SKM-1 (cell line): ENCODE data around the gene IGSF8.
"Not testable (repeated sequence)": the region's sequence is repeated elsewhere in the genome, so short reads cannot be mapped to it uniquely, and the experiment has no call there.

Source experiments
- DNase-seq: peaks from one replicate; lab custom pipeline; 2025; ENCODE audit not compliant: unreplicated experiment; lab: John Stamatoyannopoulos, UW

IGSF8 gene

DNA sequence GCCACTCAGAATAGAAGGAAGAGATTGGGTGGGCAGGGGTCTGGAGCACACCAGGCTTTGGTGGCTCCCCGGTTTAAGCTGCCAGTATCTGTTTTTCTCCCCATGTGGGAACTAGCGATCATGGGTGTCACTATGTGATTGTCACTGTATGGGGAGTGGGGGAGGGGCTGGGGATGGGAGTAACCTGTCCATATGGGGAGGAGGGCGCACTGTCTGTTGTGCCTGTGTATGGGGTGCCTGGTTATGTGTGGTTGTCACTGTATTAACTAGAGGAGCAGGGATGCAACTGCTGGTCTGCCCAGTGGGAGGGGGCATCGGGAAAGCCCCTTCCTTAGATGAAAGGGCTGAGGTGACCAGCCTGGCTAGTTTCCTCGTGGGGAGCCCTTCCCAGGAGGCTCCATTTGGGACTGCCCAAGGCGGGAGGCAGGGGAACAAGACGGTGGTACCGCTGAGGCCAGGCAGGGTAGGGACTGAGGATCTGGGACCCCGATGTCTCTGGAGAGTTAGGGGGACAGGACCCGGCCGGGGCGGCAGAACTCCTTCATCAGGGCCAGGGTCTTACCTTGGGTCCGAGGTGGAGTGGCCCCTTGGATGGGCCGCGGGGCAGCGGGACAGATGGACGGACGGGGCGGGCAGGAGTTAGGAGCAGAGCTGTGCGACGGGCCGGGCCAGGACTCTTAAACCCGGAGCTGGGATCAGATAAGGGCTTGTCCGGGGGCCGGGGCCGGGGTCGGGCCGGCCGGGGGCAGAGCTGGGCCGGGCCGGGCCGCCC lies 28.8 kb downstream of the IGSF8 start, which contains the start of gene KCNJ10:
Gene KCNJ10 (minus strand): TSS at position 701 of the 772 bp plus-strand sequence. CDS start 27,628 bp downstream, outside the sequence.
- no peak for DNase-seq

DNA sequence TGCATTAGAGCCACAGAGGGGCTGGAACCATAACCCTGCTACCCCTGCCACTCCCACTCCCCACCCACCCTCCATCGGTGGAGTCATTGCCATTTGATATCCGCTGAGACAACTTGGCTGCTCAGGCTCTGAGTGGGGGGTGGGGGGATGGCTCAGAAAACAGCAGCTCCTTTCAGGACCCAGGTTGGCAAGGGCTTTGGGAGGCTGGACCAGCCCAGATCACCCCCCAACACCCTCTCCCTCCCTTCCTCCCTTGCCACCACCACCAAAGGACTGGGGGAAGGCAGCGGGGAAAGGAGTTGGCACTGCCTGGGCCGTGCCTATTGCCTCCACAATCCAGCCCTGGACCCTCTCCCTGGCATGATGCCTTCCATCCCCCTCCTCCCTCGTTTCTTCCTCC lies 30.2 kb downstream of the IGSF8 start:
- DNase-seq: no peak

DNA sequence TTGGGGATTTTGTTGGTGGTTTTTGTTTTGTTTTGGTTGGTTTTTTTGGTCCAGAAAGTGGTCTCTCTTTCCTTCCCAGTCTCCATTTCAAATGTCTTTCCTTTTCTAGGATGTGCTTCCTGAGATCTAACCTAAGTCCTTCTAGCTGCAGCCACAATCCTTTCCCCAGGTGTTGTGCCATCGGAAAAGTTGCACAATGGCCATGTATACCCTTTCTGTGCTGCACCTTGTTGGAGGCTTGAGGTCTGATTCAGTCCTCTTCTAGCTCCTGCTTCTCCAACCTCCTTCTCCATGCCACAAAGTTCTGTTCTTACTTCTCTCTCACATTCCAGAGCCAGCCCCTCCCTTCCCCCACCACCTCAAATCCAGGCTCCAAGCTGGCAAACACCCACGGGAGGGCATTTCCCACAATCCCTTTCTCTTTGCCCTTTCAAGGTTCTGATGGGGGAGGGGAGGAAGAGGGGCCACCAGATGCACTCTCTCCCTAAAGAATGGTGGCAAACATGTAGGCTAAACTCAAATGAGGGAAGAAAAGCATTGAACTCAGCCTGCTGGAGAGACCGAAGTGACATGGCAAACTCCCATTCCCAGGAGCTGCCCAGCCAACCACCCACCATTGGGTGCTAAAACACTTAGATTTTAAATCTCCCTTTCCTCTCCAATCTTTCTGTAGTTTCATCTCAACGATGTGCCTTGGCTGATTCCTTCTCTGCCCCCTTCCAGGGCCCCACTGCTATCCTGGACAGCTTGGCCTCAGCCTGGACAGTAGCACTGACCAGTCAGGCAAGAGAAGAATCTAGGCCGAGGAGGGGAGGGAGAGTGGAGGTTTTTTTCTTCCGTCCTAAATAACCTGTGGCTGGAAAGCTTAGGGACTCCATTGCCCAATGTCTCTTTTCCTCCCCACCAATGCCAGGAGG lies 31.3 kb downstream of the IGSF8 start:
- DNase-seq: no peak

DNA sequence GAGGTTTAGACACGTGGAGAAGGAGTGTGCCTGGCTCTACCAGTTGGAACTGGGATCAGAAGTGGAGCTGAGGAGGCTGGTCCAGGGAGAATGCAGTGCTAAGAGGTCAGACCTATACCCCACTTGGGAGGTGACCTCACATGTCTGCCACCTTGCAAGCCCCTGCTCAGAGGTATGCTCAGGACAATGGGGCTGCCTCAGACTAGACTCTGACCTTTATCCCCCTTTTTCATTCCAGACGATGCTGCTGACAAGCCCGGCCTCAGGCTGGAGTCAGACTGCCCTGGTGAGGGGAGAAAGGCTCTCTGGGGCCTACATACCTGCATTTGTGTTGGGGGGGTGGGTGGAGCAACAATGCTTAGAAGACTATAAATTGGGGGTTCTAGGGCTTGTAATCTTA lies 33.7 kb downstream of the IGSF8 start:
- DNase-seq: no peak

DNA sequence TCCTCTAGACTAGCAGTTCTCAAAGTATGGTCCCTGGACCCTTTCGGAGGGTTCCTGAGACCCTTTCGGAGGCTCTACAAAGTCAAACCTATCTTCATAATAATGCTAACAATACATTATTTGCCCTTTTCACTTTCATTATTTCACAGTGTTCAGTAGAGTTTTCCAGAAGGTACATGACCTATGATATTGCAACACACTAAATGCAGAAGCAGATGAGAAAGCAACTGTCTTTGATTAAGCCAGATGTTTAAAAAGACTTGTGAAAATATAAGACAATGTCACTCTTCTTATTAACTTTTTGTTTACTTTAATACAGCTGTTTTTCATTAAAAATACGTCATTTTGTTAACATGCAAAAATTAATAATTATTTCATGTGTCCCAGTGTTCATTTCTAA lies 34.3 kb downstream of the IGSF8 start:
- DNase-seq: no peak

DNA sequence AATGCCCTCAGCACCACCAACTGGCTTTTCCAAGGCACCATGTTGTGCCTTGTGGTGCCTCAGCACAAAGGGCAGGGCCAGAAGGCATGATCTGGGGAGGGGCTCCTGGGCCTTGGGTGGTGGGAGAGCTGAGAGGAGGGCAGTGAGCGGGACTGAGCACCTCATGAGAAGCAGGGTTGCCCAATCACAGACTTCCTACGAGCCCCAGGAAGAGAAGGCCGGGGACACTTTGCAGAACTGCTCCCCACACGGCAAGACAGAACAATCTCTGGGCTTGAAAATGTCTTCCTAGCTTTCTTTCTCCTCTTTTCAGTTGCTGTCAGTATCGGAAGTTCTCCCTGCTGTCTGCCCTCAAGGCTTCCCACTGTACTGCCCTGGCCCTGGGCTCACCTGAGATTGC lies 35.2 kb downstream of the IGSF8 start:
- DNase-seq: no peak

DNA sequence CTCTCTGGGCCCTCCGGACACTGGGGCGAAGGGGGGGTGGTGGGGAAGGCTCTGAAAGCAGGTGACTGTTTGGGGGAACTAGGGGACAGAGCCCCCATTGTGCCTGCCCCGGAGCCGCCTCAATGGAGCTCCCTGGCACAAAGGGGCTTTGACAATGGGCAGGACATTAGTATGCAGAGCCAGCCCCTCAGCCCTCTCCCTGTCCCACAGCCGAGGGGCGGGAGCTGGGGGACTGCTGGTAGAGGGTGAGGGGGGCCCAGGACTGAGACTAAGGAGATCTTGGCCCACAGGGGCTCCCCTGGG lies 36.2 kb downstream of the IGSF8 start:
- no peak for DNase-seq

DNA sequence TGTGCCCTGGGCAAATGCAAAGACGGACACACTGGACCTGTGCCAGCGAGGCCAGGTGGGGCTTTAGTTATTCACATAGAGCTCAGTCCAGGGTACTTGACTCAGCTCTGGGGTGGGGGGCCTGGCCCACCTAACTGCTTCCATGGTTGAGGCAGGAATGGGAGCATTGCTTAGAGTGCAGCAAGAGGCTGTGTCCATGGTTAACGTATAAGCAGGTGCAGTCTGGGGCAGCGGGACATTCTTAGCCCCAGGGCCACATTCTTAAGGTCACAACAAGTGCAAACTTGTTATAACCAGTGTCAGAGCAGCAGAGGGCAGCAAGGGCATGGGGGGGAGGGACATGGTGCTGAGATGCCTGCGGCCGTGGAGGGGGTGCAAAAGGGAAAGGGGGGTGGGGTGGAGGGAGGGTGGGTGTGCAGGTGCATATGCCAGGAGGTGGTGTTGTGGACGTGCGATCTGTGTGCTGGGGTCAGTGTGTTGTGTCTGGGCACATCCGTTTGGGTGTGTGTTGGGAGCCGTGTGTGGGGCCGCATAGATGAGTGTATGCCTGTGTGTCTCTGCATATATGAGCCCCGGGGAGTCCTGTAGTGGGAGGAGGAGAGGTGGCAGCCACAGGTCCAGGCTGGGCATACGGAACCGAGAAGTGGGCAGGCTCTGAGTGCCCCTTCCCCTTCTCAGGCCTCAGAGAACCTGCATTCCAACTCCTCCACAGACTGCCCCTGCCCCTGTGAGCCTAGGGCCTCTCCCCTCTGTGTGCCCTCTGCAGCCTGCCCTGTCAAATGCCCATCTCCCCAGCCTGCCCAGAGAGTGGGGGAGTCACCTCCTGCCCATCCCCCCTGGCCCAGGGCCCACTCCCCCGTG lies 36.8 kb downstream of the IGSF8 start:
- no peak for DNase-seq

DNA sequence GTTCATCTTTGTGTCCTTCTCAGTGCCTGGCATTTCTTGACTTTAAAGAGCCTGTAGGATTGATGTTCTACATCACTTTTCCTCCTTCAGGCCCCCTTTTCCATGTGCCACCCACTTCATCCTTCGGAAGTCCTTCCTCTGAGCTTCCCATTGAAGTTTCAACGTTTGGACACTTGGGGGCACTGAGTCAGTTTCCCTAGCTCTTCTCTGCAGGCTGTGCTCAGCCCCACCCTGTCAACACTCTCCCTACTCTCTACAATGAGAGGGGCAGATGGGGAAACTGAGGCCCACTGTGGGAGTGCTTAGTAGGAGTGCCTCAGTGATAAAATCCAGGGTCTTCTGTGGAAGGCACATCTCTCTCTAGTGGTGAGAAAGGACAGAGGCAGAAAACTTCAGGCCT lies 40.3 kb downstream of the IGSF8 start:
- no peak for DNase-seq

DNA sequence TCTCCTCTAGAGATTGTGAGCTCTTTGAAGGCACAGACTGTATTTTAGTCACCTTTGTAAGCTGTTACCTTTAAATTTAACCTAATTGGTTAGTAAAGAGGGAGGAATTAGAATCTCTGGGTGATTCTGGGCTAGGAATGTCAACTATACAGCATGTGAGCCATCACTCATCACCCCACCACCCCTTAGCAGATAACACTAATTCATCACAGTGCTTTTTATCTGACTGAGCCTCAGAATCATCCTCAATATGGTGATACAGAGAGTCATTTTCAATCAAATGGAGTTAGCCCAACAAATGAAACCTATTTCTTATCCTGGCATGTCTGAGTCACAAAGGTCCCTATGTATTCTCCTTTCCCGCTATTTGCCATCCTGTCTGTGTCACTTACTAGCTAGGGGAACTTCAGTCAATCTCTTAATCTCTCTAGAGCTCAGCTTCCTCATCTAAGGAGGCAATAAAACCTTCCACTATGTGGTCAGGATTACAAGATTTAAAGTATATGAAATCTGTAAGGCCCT lies 41.7 kb downstream of the IGSF8 start:
- no peak for DNase-seq

DNA sequence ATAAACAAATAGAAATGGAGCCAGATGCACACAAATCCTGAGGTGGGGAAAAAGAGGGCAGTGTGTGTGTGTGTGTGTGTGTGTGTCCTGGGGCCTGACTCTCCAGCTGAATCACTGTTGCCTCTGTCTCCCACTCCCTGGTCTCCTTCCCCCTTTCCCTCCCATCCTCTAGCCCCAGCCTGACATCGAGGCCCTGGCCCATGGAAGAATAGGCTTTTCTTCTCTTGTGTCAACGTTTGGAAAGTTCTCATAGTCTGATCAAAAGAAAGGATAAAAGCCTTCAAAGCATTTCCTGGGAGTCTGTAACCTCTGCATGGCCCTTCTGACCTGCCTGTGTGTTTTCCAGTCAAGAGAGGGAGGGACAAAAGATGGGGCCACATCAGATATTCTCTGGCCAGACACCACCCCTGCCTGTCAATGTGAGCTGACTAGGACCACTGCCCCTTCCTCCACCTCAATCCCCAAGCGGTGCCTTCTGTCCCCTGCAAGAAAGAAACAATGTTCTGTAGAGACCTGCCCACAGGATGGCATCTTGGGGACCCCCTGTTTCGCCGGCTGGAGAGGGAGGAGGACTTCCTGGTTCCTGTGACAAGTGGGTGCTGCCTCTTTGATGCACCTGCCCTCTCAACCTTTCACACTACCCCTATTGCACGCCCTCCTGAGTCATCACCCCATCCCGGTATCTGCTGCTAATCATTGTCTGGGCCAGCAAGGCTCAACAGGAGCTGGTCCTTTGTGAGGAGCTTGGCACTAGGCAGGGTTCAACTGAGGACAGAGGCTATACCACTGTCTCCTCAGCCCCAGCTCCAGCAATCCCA lies 44.7 kb downstream of the IGSF8 start:
- no peak for DNase-seq

DNA sequence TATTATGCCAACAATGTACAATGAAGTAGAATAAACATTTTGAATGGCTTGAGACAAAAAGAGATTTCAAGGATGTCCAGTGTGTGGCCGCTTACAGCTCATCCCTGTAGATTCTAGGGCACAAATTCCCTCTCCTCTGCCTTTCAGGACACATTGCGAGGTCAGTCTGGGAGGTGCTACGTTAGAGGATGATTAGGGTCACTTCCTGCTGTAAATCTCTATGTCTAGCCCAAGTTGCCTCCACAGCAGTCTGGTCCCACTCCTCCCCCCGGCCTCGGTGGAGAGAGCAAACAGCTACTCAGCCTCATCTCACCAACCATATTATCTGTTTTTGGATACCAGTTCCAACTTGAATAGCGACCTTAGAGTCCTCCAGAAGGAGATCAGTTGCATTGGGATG lies 45.5 kb downstream of the IGSF8 start:
- DNase-seq: no peak

DNA sequence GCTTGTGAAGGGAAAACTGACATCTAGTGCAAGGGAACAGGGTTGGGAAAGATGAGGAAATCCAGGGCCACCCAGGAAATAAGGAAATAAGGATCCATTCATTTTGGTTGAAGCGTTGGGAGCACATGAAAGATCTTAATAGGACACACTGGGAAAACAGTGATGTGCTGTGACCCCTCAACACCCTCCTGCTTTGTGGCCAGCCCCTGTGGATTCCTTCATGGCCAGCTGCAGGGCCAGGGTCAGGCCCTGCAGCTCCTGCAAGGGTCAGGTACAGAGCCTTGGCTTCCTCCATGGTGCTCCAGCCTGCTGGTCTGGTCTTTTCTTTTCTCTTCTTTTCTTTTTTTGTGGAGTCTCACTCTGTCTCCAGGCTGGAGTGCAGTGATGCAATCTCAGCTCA lies 47.8 kb downstream of the IGSF8 start:
- no peak for DNase-seq

DNA sequence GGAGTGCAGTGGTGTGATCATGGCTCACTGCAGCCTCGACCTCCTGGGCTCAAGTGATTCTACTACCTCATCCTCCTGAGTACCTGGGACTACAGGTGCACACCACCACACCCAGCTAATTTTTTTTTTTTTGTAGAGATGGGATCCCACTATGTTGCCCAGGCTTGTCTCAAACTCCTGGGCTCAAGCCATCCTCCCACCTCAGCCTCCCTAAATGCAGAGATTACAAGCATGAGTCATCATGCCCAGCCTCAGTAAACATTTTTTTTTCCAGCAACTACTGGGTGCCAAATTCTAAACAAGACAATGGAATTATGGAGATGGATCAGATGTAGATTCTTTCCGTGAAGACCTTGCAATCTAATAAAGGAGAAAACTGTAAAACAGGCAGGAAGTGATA lies 48.2 kb downstream of the IGSF8 start:
- DNase-seq: not testable (repeated sequence)

DNA sequence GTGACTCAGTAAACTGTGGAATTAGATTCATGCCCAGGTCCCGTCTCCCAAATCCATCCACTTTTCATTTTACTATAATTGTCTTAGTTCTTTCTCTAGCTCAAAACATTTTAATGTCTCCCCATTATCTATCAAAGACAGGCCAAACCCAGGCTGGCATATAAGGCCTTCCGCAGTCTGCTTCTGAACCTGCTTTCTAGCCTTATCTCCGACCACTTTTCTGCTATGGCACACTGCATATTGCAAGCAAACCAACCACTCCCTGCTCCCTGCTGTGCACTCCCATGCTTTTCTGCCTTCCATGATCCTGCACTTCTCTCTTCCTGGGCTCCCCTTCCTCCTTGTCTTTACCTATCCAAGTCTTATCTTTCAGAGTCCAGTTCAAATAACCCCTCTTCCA lies 49.3 kb downstream of the IGSF8 start:
- no peak for DNase-seq

DNA sequence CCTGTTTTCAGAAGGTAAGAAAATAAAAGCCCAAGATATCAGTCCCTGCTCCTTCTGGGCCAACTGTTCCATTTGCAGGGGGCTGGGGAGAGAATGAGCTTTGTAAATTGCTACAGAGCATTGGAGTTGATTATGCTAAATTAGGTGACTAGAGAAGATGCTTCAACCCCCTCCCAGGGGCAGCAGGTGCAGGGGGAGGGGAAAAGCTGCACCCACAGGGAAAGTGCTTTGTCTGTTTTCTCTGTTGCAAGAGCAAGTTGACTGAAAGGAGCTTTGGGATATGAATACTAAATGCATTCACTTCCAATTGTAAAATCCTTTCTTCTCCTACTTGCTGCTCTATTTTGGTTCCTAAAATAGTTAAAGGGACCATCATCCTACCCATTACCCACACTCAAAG lies 50.1 kb downstream of the IGSF8 start:
- DNase-seq: no peak

DNA sequence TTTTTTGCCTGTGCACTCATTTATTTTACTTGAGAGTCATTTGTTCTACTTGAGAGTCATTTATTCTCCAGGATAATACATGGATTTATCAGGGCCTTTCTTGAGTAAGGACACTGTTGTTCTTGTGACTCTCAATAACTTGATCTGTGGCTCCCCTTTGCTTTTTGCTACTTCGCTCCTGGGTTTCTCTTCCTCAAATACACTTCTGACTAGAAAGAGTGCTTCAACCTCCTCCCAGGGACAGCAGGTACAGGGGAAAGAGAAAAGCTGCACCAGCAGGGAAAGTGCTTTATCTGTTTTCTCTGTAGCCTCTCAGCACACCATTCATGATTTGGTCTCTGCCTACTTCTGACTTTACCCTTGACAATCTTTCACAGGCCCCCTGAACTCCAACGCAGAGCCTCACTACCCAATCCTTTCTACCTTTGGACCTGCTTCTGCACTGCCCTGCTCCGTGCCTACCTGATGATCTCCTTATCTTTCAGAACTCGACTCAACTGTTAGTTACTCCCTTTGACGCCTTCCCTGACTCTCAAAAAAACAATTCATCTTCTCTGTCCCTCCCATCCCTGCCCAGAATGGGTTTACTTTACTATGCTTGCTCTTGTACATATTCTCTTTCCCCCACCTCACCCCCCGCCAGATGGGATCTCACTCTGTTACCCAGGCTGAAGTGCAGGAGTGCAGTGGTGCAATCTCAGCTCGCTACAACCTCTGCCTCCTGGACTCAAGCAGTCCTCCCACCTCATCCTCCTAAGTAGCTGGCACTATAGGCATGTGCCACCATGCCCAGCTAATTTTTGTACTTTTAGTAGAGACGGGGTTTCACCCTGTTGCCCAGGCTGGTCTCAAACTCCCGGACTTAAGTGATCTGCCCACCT lies 51.1 kb downstream of the IGSF8 start:
- DNase-seq: no peak

DNA sequence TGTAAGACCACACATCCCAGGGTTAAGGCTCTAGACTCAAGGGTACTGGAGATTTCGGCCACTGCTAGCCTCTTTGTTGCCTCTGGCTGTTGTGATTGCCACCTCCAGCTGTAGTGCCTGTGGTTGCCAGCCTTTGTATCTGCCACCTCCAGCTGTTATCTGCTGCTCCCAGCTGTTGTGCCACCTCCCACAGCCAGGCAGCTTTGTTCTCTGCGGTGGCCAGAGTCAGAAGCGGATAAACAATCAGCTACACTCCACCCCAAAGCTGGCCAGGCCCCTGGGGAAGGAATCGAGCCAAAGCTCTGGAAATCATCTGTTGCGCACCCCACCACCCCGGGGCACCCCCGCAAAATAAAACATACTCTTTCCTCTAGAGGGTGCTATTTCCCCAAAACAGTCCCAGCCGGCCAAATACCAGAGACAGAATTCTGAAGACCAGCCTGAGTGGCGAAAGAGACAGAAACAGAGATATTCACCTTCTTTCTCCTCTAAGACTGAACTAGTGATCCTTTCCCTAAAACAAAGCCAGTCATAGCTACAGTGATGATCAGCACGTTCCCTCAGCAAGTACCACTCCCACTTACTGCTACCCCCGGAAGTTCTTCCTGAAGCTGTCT lies 51.8 kb downstream of the IGSF8 start:
- peak; percentile 71 for DNase-seq

DNA sequence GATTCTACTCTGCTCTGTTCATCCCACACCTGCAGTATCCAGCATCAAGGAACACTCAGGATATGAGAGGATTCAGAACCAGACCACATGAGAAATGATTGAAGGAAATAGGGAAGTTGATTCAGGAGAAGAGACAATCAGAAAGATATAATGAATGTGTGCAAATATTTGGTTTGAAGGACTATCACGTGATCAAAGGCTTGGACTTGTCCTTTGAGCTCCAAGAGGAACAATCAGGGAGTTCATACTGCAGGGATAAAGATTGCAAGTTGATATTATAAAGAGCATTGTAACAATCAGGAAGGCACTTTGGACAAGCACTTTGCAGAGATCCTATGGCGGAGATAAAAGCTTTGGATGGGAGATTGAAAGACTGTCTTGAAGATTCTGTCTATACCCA lies 52.8 kb downstream of the IGSF8 start:
- no peak for DNase-seq
